SK-N-SH (cell line): ENCODE measurements around the gene SMYD3.

Experiments used
- CTCF ChIP-seq: fragments of 200-600 bp; sonication (generic); IDR thresholded peaks from 2 replicates; pipeline ENCODE4 v1.6.1; 2017; ENCODE audit warnings: antibody characterized with exemption, mild to moderate bottlenecking, moderate library complexity
- GABPA ChIP-seq: IDR thresholded peaks from 2 replicates; pipeline ENCODE4 v1.4.0; 2012; ENCODE audit warnings: low read depth, mild to moderate bottlenecking
- MEF2A ChIP-seq: IDR thresholded peaks from 2 replicates; pipeline ENCODE4 v1.4.0; 2012; ENCODE audit warnings: low read depth, borderline replicate concordance
- RAD21 ChIP-seq: IDR thresholded peaks from 2 replicates; pipeline ENCODE4 v1.6.1; 2012; ENCODE audit warnings: mild to moderate bottlenecking, low read length
- REST ChIP-seq: IDR thresholded peaks from 2 replicates; pipeline ENCODE4 v1.6.1; 2012; ENCODE audit warnings: mild to moderate bottlenecking, low read depth, low read length, moderate library complexity
- SMC3 ChIP-seq: IDR thresholded peaks from 2 replicates; pipeline ENCODE4 v1.6.1; 2012; ENCODE audit warnings: low read depth, low read length, improper control_type of control experiment
- TEAD4 ChIP-seq: IDR thresholded peaks from 2 replicates; pipeline ENCODE4 v1.4.0; 2012; ENCODE audit warnings: mild to moderate bottlenecking, borderline replicate concordance; ENCODE audit not compliant: insufficient read depth

- TF ChIP-seq CTCF (no peak), RAD21 (no peak), MEF2A (no peak), REST (no peak), GABPA (no peak), SMC3 (no peak), TEAD4 (no peak)
These were observed 679.8 kb downstream of the SMYD3 start for GRCh38 chr1:245827301-245827700.
